Astrocyte (in vitro differentiated cells and primary cell): ENCODE results near the gene TPO. TPM values are rescaled to one million over a fixed set of nuclear protein-coding genes. Genes with fewer than 3 reads are reported as not detected.

Source experiments
- DNase-seq: peaks from one replicate; pipeline ENCODE4 v3.0.0-alpha.2; 2010; ENCODE audit warnings: low read depth
- FAIRE-seq: peaks from 2 replicates; lab custom pipeline; 2011; peaks lifted over from hg19 to GRCh38; lab: Jason Lieb, UNC
- H2AFZ ChIP-seq: 2 replicates; pipeline ENCODE4 v1.6.0; 2012; ENCODE audit warnings: low read depth, low read length, inconsistent platforms
- H3K27ac ChIP-seq: 2 replicates; pipeline ENCODE4 v1.5.1; 2011; ENCODE audit warnings: low read depth, low read length, inconsistent platforms
- H3K27me3 ChIP-seq: 2 replicates; pipeline ENCODE4 v1.6.0; 2011; ENCODE audit warnings: low read length, inconsistent platforms; ENCODE audit not compliant: insufficient read depth
- H3K36me3 ChIP-seq: 2 replicates; pipeline ENCODE4 v1.5.1; 2011; ENCODE audit warnings: low read length, inconsistent platforms; ENCODE audit not compliant: insufficient read depth
- H3K4me1 ChIP-seq: 2 replicates; pipeline ENCODE4 v1.5.1; 2011; ENCODE audit warnings: low read length, inconsistent platforms; ENCODE audit not compliant: insufficient read depth
- H3K4me2 ChIP-seq: 2 replicates; pipeline ENCODE4 v1.6.0; 2012; ENCODE audit warnings: low read length, inconsistent platforms
- H3K4me3 ChIP-seq: 2 replicates; pipeline ENCODE4 v1.5.1; 2011; ENCODE audit warnings: low read depth, mild to moderate bottlenecking, low read length, inconsistent platforms; ENCODE audit not compliant: insufficient read depth
- H3K79me2 ChIP-seq: 2 replicates; pipeline ENCODE4 v1.6.0; 2012; ENCODE audit warnings: mild to moderate bottlenecking, low read length, inconsistent platforms; ENCODE audit not compliant: insufficient read depth
- H3K9ac ChIP-seq: 2 replicates; pipeline ENCODE4 v1.6.0; 2012; ENCODE audit warnings: mild to moderate bottlenecking, low read length, inconsistent platforms
- H3K9me3 ChIP-seq: 2 replicates; pipeline ENCODE4 v1.5.1; 2012; ENCODE audit warnings: low read depth, mild to moderate bottlenecking, low read length, inconsistent platforms; ENCODE audit not compliant: insufficient read depth
- H4K20me1 ChIP-seq: 2 replicates; pipeline ENCODE4 v1.6.0; 2012; ENCODE audit warnings: low read length, inconsistent platforms; ENCODE audit not compliant: insufficient read depth
- H3K27ac Mint-ChIP-seq: one replicate; pipeline ENCODE4 v1.8.0; 2021; ENCODE audit warnings: mild to moderate bottlenecking, mixed read lengths; ENCODE audit not compliant: unreplicated experiment
- H3K27me3 Mint-ChIP-seq: one replicate; pipeline ENCODE4 v1.8.0; 2021; ENCODE audit warnings: low read depth, mixed read lengths; ENCODE audit not compliant: unreplicated experiment
- H3K36me3 Mint-ChIP-seq: one replicate; pipeline ENCODE4 v1.8.0; 2021; ENCODE audit warnings: low read depth, mixed read lengths; ENCODE audit not compliant: unreplicated experiment
- H3K4me1 Mint-ChIP-seq: one replicate; pipeline ENCODE4 v1.8.0; 2021; ENCODE audit warnings: low read depth, mixed read lengths; ENCODE audit not compliant: unreplicated experiment
- H3K4me3 Mint-ChIP-seq: one replicate; pipeline ENCODE4 v1.8.0; 2021; ENCODE audit warnings: mild to moderate bottlenecking, moderate library complexity, mixed read lengths; ENCODE audit not compliant: unreplicated experiment
- H3K9me3 Mint-ChIP-seq: one replicate; pipeline ENCODE4 v1.8.0; 2021; ENCODE audit warnings: mild to moderate bottlenecking, mixed read lengths; ENCODE audit not compliant: unreplicated experiment
- CTCF ChIP-seq: IDR thresholded peaks from 2 replicates; pipeline ENCODE4 v1.5.1; 2011; ENCODE audit warnings: low read depth, mild to moderate bottlenecking, inconsistent platforms, low read length, moderate library complexity; ENCODE audit not compliant: insufficient read depth
- EZH2 ChIP-seq: IDR thresholded peaks from 2 replicates; pipeline ENCODE4 v1.6.1; 2012; ENCODE audit warnings: mild to moderate bottlenecking, low read length, inconsistent platforms; ENCODE audit not compliant: insufficient read depth
- total RNA-seq: library from RNA; stranded (reverse); gene quantifications from 2 replicates; pipeline ENCODE4 v1.2.1, GENCODE V29; 2021

Gene TPO
- total RNA-seq, 1 donor from 2014 or later: not detected

DNA sequence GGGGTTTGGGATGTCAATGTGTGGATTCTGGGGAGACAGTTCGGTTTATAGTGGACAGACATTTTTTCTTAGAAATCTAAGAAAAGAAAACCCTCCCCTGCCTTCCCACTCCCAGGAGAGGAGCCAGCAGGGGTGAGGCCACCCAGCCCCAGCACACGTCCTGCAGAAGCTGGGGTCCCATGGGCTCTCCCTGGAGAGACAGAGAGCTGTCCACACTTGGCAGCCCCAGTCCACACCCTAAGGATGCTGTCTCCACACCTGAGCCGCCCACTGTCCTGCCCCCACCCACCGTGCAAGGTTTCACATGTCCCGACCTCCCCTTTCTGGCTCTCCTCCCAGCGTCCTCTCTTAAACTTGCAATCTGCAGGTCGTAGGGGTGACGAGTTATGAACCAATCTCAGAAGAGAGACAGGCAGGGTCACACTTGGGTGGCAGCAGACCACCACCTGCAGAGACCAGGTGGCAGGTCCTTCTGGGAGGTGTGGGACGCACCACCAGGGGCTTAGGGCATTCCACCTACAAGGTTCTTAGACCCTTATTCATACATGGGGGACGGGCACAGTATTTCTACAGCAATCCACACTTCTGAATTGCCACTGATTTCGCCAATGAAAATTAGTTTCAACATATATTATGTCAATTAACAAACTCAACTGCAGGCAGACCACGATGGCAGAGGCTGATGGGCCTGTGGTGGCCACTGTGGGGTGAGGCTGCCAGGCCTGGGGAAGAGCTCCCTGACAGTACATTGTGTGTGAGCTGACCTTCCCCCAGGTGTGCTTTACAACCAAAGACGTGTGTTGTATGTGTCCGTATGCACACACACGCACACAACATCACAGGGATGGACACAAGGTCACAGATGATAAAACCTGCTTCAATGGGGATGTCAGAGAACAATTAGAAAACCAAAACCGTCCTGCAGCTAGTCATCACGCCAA lies 158.5 kb downstream of the TPO start:
- Histone ChIP-seq H3K79me2 (no peaks in the 10 kb centered on the region), H3K4me2 (peak overlapping the region; percentile 42), H3K9ac (no peak overlapping the region), H2AFZ (no peak overlapping the region), H3K9me3 (no peaks in the 10 kb centered on the region), H3K4me1 (peaks cover 15% of the 10 kb centered on the region), H3K27me3 (no peaks in the 10 kb centered on the region), H3K4me3 (no peak overlapping the region), H3K27ac (no peak overlapping the region), H3K36me3 (no peaks in the 10 kb centered on the region), H4K20me1 (no peaks in the 10 kb centered on the region)
- TF ChIP-seq CTCF: no peak
- no peak for TF ChIP-seq EZH2
- Mint-ChIP-seq H3K9me3 (peaks cover 11% of the 10 kb centered on the region), H3K27ac (no peak overlapping the region), H3K4me3 (no peak overlapping the region), H3K27me3 (peaks cover 10% of the 10 kb centered on the region), H3K36me3 (peaks cover 2% of the 10 kb centered on the region), H3K4me1 (peaks cover 13% of the 10 kb centered on the region)
- no peak for FAIRE-seq
- DNase-seq: no peak

- TF ChIP-seq CTCF (no peak), EZH2 (no peak)
- peak; percentile 20 for FAIRE-seq
- H3K4me2 ChIP-seq: peak overlapping the region; percentile 42
Observed at GRCh38 chr2:1572638-1573037, 159.4 kb downstream of the TPO start.

GRCh38 chr2:1577846-1578245 lies 164.6 kb downstream of the TPO start:
- Histone ChIP-seq H2AFZ (no peak overlapping the region), H3K4me1 (peaks cover 16% of the 10 kb centered on the region), H4K20me1 (no peaks in the 10 kb centered on the region), H3K9ac (no peak overlapping the region), H3K4me2 (no peak overlapping the region), H3K36me3 (no peaks in the 10 kb centered on the region), H3K9me3 (no peaks in the 10 kb centered on the region), H3K4me3 (no peak overlapping the region), H3K27ac (no peak overlapping the region), H3K27me3 (no peaks in the 10 kb centered on the region), H3K79me2 (no peaks in the 10 kb centered on the region)
- peaks cover 5% of the 10 kb centered on the region for H3K4me1 Mint-ChIP-seq
- H3K4me3 Mint-ChIP-seq: no peak overlapping the region
- no peak for FAIRE-seq
- H3K27me3 Mint-ChIP-seq: peaks cover 10% of the 10 kb centered on the region
- peaks cover 3% of the 10 kb centered on the region for H3K36me3 Mint-ChIP-seq
- TF ChIP-seq EZH2: no peak
- TF ChIP-seq CTCF: no peak
- DNase-seq: no peak
- no peak overlapping the region for H3K27ac Mint-ChIP-seq
- peaks cover 6% of the 10 kb centered on the region for H3K9me3 Mint-ChIP-seq

More at GRCh38 chr2:1572638-1573037, 159.4 kb downstream of the TPO start:
- H3K27me3 ChIP-seq: no peaks in the 10 kb centered on the region
- Mint-ChIP-seq H3K27me3 (peaks cover 10% of the 10 kb centered on the region), H3K36me3 (peaks cover 2% of the 10 kb centered on the region), H3K27ac (peak overlapping the region; percentile 55), H3K4me1 (peaks cover 13% of the 10 kb centered on the region), H3K4me3 (no peak overlapping the region), H3K9me3 (peaks cover 7% of the 10 kb centered on the region)
- H2AFZ ChIP-seq: no peak overlapping the region
- H4K20me1 ChIP-seq: no peaks in the 10 kb centered on the region
- H3K9me3 ChIP-seq: no peaks in the 10 kb centered on the region
- H3K9ac ChIP-seq: peak overlapping the region; percentile 18
- H3K4me1 ChIP-seq: peaks cover 15% of the 10 kb centered on the region
- no peak overlapping the region for H3K4me3 ChIP-seq
- H3K79me2 ChIP-seq: no peaks in the 10 kb centered on the region
- peak overlapping the region; percentile 31 for H3K27ac ChIP-seq
- peak; percentile 72 for DNase-seq
- H3K36me3 ChIP-seq: no peaks in the 10 kb centered on the region
